Stomach (tissue), 9 donors: ENCODE results near the gene KANK4. TPM values are rescaled to one million over a fixed set of nuclear protein-coding genes. Genes with fewer than 3 reads are reported as not detected.

ENCODE experiments used
- DNase-seq, 2 donors: peaks; one replicate each; pipeline versions ENCODE4 v3.0.0 to v3.0.0-alpha.2; 2013 to 2019
- H3K27ac ChIP-seq, 5 donors: fragments of 200-600 bp in 4 of 5; sonication (generic) in 4 of 5; one replicate each; pipeline ENCODE4 v1.5.1; 2013 to 2019; ENCODE audit warnings: mild to moderate bottlenecking in 1 of 5, moderate library complexity in 1 of 5
- H3K27me3 ChIP-seq, 3 donors: fragments of 200-600 bp; sonication (generic); one replicate each; pipeline ENCODE4 v1.5.1; 2017 to 2019; ENCODE audit warnings: mixed run types in 1 of 3
- H3K36me3 ChIP-seq, 4 donors: fragments of 200-600 bp; sonication (generic); 1 replicate in 3 of 4; 2 replicates in 1 of 4; pipeline ENCODE4 v1.5.1; 2016 to 2019
- H3K4me1 ChIP-seq, 4 donors: fragments of 200-600 bp; sonication (generic); one replicate each; pipeline ENCODE4 v1.5.1; 2016 to 2019
- H3K4me3 ChIP-seq, 4 donors: fragments of 200-600 bp; sonication (generic) in 3 of 4; one replicate each; pipeline ENCODE4 v1.5.1; 2016 to 2019; ENCODE audit warnings: mild to moderate bottlenecking in 1 of 4
- H3K9me3 ChIP-seq, 4 donors: fragments of 200-600 bp; sonication (generic); one replicate each; pipeline ENCODE4 v1.5.1; 2016 to 2019
- CTCF ChIP-seq, 7 experiments: fragments of 450-650 bp in 4 of 7; fragments of 200-600 bp in 3 of 7; sonication (generic) in 3 of 7; IDR thresholded peaks; one replicate each; pipeline ENCODE4 v1.5.1; 2016 to 2019; ENCODE audit warnings: antibody characterized with exemption in 7 of 7, control low read depth in 2 of 7, mild to moderate bottlenecking in 1 of 7
- EP300 ChIP-seq: sonication (generic); formaldehyde crosslinking; IDR thresholded peaks from one replicate; pipeline ENCODE4 v1.6.1; 2017; ENCODE audit warnings: antibody characterized with exemption
- POLR2A ChIP-seq, 4 donors: fragments of 450-650 bp; IDR thresholded peaks; one replicate each; pipeline ENCODE4 v1.6.1; 2016; ENCODE audit warnings: antibody characterized with exemption in 4 of 4, control low read depth in 2 of 4, mild to moderate bottlenecking in 1 of 4, moderate library complexity in 1 of 4
- POLR2AphosphoS5 ChIP-seq, 3 donors: sonication (generic); formaldehyde crosslinking; IDR thresholded peaks; one replicate each; pipeline ENCODE4 v1.6.1; 2016; ENCODE audit warnings: antibody characterized with exemption in 3 of 3
- WGBS, 5 donors: extraction: QIAGEN DNeasy Blood & Tissue Kit in 3 of 5; methylation state at CpG; one replicate each; pipeline versions ENCODE4 v1.1.5 to v1.1.7; 2013 to 2018; 5-methylcytosine and 5-hydroxymethylcytosine counted together
- intact Hi-C: fragments of 100-400 bp; cut with DNase I; formaldehyde crosslinking; loops from one replicate; pipeline ENCODE4 v1.15.1; 2023; ENCODE audit warnings: low total_unique reads
- polyA plus RNA-seq, 3 donors: library from polyadenylated mRNA; stranded (reverse); fragments of 200-250 nt; gene quantifications; one replicate each; pipeline ENCODE4 v1.2.3, GENCODE V29; 2013
- total RNA-seq, 5 donors: library from RNA; depleted of rRNA; stranded (reverse); fragments of >200 nt; gene quantifications; one replicate each; pipeline versions ENCODE4 v1.1.0 to v1.2.3, GENCODE V29; 2014 to 2016
- donor health status: healthy with polysubstance abuse.
- donor health status: Bipolar disorder and iron deficiency.
- donor health status: healthy.

KANK4 gene
- total and polyA plus RNA-seq, 8 donors = 0.31 to 3.9 (median 2.0) TPM; not detected in 2

- no peaks in the 10 kb centered on the region for H3K27me3 ChIP-seq
- no peak for TF ChIP-seq POLR2A (IDR thresholded peaks at IDR 0.05)
- TF ChIP-seq POLR2AphosphoS5 (IDR thresholded peaks at IDR 0.05) = no peak
- TF ChIP-seq EP300 = no peak
- no peak for TF ChIP-seq CTCF (IDR thresholded peaks at IDR 0.05)
- H3K4me3 ChIP-seq = no peak overlapping the region
- peaks cover 0 to 2% (median 0%) of the 10 kb centered on the region in 4 donors for H3K4me1 ChIP-seq
- intact Hi-C loops = no loop called here
- 81 to 87% (median 87%) methylated on average over 7 of the region's 7 CpGs for WGBS, 5 donors
- H3K9me3 ChIP-seq = no peaks in the 10 kb centered on the region
- H3K36me3 ChIP-seq = no peaks in the 10 kb centered on the region
- DNase-seq = no peak
- no peak overlapping the region for H3K27ac ChIP-seq
Observed at GRCh38 chr1:62309906-62310305, 9.3 kb downstream of the KANK4 start.

- Histone ChIP-seq H3K36me3 (no peaks in the 10 kb centered on the region), H3K4me1 (peaks cover 0 to 7% (median 0%) of the 10 kb centered on the region in 4 donors), H3K27ac (no peak overlapping the region), H3K4me3 (no peak overlapping the region), H3K27me3 (no peaks in the 10 kb centered on the region), H3K9me3 (no peaks in the 10 kb centered on the region)
- TF ChIP-seq POLR2AphosphoS5 (IDR thresholded peaks at IDR 0.05) (no peak), EP300 (no peak), POLR2A (IDR thresholded peaks at IDR 0.05) (no peak), CTCF (IDR thresholded peaks at IDR 0.05) (no peak)
- DNase-seq = no peak
- 61 to 78% (median 76%) methylated on average over 3 of the region's 3 CpGs for WGBS, 5 donors
- intact Hi-C loops = no loop called here
Observed at GRCh38 chr1:62308606-62309005, 10.6 kb downstream of the KANK4 start.

- Histone ChIP-seq H3K36me3 (no peaks in the 10 kb centered on the region), H3K4me1 (peaks cover 0 to 7% (median 0%) of the 10 kb centered on the region in 4 donors), H3K27ac (no peak overlapping the region), H3K27me3 (no peaks in the 10 kb centered on the region), H3K9me3 (no peaks in the 10 kb centered on the region), H3K4me3 (no peak overlapping the region)
- TF ChIP-seq POLR2A (IDR thresholded peaks at IDR 0.05) = no peak
- TF ChIP-seq POLR2AphosphoS5 (IDR thresholded peaks at IDR 0.05) = no peak
- TF ChIP-seq EP300 = no peak
- TF ChIP-seq CTCF (IDR thresholded peaks at IDR 0.05) = no peak
- DNase-seq = peak in 1 of 2 donors; percentile 42
- 80 to 96% (median 87%) methylated on average over 3 to 6 of the region's 6 CpGs for WGBS, 5 donors
- intact Hi-C loops = no loop called here
Observed at GRCh38 chr1:62307895-62308492, 11.2 kb downstream of the KANK4 start.

- TF ChIP-seq CTCF (IDR thresholded peaks at IDR 0.05) = no peak
- TF ChIP-seq POLR2AphosphoS5 (IDR thresholded peaks at IDR 0.05) = no peak
- TF ChIP-seq EP300 = no peak
- Histone ChIP-seq H3K27ac (no peak overlapping the region), H3K4me1 (peaks cover 0 to 7% (median 0%) of the 10 kb centered on the region in 4 donors), H3K36me3 (no peaks in the 10 kb centered on the region), H3K27me3 (no peaks in the 10 kb centered on the region), H3K4me3 (no peak overlapping the region), H3K9me3 (no peaks in the 10 kb centered on the region)
- 47 to 69% (median 55%) methylated on average over 1 of the region's 1 CpG for WGBS, 5 donors
- no peak for DNase-seq
- intact Hi-C loops = no loop called here
Observed at GRCh38 chr1:62307446-62307845, 11.8 kb downstream of the KANK4 start.
